Hematopoietic multipotent progenitor cell treated with erythropoietin and hydrocortisone succinate and interleukin-3 and kit ligand, for 6 days (in vitro differentiated cells): ENCODE measurements around the gene EPSTI1.

Source experiments
- DNase-seq: peaks from one replicate; pipeline ENCODE4 v3.0.0-alpha.2; 2015

The EPSTI1 gene

DNA sequence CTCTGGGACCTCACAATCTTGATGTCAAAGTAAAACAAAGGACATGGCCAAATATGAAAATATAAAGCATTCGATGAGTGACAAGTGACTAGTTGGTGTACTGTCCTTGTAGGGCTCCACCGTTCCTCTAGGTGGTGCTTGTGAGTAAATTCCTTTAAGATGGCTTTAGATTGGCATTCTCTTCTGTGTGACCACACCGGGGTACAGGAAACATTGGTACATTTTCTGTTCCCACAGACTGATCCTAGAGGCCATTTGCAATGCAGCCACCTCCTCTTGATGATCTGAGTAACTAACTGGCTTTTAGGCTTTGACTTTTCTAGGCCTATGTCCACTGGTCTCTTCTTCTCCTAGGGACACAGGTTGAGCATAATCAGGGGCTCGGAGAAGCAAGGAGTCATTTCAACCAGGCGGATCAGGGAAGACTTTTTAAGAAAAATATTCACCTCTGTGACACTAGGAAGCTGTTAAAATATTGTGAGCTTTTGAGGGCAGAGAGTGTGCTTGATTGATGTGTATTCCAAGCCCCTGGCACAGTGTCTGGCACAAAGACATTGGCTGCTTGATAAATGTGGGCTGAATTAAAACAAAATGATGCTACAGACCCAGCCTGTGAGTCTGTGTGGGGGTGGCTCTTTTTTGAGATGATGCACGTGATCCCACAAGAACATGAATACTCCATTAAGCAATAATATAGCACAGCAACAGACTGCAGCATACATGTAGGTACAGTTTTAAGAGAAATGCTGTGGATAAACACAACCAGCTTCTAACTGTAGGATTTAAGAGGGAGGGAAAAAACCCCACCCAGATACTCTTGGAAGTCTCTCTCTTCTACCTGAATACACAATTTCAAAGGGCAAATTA lies 21.0 kb downstream of the EPSTI1 start:
- peak; percentile 85 for DNase-seq

- peak; percentile 95 for DNase-seq
Observed at GRCh38 chr13:42969565-42970172, 22.4 kb downstream of the EPSTI1 start.

GRCh38 chr13:42968906-42969305 lies 23.1 kb downstream of the EPSTI1 start:
- no peak for DNase-seq

- no peak for DNase-seq
Observed at GRCh38 chr13:42967660-42968059, 24.4 kb downstream of the EPSTI1 start.

- no peak for DNase-seq
Observed at GRCh38 chr13:42965281-42965680, 26.8 kb downstream of the EPSTI1 start.

GRCh38 chr13:42964761-42965161 lies 27.3 kb downstream of the EPSTI1 start:
- no peak for DNase-seq

DNA sequence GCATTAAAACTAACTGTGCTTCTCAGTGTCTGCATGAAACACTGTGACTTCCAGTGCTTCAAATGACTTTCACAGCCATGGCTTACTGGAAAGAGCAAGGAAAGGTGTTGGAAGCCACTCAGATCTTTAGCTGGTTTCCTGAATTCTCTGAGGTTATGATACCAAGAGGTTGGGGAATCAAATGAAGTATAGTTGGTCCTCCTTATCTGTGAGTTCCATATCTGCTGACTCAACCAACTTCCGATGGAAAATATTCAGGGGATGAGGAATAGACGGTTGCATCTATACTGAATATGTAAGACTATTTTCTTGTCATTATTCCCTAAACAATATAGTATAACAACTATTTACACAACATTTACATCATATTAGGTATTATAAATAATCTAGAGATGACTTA lies 32.4 kb downstream of the EPSTI1 start:
- no peak for DNase-seq

DNA sequence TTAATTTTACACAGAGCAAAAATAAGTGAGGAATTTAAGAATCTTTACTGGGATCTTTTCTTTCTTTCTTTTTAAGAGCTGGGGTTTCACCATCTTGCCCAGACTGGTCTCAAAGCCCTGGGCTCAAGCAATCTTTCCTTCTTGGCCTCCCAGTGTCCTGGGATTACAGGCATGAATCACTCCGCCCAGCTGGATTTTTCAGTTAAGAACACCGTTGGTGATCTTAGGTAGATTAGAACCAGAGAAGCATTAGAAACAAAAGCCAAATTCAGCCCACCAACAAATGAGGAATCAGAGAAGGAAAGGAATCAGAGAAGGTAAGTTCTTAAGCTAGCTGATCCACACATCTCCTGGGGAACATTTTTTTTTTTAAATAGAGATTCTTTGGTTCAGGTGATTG lies 34.2 kb downstream of the EPSTI1 start:
- no peak for DNase-seq

- DNase-seq = no peak
Observed at GRCh38 chr13:42950181-42950580, 41.9 kb downstream of the EPSTI1 start.

DNA sequence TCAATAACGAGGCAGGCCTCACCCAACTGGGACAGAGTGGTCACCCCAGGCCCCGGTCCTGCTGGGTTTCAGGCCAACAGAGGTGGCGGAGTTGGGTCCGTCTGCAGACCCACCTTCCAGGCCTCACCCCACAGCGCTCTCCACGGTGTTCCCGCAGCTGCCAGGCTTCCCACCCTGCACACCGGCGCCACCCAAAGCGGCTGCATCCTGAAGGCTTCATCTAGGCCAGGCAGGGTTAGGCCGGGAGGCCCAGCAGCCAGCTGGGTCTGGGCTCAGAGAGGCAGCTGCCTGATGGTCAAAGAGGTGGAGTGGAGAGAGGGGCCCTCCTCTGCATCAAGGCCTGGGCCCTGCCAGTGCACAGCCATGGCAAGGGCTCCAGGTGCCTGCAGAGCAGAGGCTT lies 44.1 kb downstream of the EPSTI1 start:
- no peak for DNase-seq

GRCh38 chr13:42946927-42947326 lies 45.1 kb downstream of the EPSTI1 start:
- DNase-seq = peak; percentile 35

DNA sequence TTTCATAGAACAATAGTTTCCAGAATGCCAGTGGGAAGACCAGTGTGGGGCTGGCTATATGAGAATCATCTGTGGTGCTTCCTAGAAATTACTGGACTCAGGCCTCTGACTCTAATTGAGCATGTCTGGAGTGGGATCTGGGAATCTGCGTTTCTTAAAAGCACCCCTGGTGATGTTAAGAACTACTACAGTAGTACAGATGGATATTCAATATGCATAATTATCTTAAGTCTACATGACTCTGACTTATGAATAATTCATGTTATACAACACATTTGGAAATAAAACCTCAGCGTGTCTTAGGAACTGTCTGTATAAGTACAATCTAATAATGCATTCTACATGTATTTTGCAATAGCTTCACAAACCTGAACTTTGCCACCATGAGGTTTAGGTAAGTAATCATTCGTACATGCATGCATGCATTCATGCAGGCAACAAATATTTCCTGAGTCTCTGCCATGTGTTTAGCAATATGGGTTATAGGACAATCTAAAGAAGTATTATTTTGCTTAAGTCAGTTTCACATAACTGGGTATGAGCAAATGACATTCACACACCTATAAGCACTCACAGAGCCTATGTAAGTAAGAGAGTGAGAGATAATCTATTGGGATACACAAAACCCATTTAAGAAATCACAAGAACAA lies 62.0 kb downstream of the EPSTI1 start:
- no peak for DNase-seq

GRCh38 chr13:42926555-42926954 lies 65.5 kb downstream of the EPSTI1 start:
- no peak for DNase-seq

DNA sequence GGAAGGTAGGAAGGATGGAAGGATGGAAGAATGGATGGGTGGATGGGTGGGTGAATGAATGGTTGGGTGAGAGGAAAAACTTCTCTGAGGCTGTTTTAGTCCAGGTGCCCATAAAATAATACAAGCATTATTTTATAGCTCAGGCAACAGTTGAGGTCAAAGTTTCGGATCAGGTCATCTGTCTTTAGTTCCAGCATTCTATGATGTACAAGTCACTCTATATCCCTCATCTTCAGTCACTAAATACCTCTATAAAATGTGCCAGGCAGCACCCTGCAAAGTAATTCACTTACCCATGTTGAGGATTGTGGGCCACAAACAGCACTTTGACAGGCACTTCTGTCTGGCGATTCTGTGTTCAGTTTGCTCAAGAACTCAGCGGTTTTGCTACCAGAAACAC lies 66.0 kb downstream of the EPSTI1 start:
- DNase-seq = no peak

- DNase-seq = no peak
Observed at GRCh38 chr13:42925626-42926025, 66.4 kb downstream of the EPSTI1 start.

- no peak for DNase-seq
Observed at GRCh38 chr13:42924344-42924743, 67.7 kb downstream of the EPSTI1 start.

DNA sequence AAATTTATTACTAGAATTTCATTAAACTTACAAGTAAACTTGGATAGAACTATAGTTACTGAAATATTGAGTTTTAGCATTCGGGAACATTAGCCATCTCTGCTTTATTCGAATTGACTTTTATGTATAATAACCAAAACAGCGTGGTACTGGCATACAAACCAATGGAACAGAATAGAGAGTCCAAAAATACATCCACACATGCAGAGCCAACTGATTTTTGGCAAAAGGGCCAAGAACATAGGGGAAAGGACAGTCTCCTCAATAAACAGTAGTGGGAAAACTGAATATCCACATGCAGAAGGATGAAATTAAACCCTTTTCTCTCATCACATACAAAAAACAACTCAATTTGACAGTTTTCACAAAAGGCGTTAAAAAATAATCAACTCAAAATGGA lies 84.3 kb downstream of the EPSTI1 start:
- no peak for DNase-seq

GRCh38 chr13:42906257-42906656 lies 85.8 kb downstream of the EPSTI1 start:
- DNase-seq = no peak

DNA sequence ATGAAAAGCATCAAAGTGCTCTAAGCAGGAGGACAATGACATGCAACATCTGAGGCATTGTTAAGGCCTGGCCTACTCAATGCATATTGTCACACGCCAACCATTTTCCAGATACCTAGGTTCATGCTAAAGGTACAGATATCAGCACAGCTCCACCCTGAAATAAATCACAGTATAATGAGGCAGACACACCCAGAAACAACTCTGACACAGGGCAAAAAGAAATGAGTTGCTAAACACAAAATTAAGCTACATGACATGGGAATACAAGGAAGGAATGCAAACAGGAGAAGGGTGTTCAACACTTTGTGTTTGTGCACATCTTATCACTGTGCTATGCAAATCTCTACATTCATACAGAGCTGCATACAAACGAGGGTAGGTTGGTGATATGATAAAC lies 86.5 kb downstream of the EPSTI1 start:
- DNase-seq = no peak

GRCh38 chr13:42899266-42899665 lies 92.8 kb downstream of the EPSTI1 start:
- DNase-seq = no peak

DNA sequence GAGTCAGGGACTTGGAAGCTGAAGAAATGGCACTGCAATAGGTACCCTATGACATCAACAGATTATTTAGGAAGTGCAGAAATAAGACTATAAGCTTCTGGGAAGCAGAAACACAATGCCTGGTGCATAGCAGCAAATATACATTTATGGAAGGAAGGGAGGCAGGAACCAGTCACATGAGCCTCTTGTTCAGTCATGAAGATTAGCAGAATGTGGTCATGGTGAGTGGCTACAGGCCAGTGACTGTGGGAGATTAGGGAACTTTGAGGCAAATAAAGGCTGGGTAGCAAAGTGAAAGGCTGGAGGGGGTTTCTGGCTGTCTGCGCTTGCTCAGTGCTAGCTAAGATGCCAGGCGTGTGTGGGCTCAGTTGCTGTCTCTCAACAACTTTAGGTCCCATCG lies 96.3 kb downstream of the EPSTI1 start:
- no peak for DNase-seq

DNA sequence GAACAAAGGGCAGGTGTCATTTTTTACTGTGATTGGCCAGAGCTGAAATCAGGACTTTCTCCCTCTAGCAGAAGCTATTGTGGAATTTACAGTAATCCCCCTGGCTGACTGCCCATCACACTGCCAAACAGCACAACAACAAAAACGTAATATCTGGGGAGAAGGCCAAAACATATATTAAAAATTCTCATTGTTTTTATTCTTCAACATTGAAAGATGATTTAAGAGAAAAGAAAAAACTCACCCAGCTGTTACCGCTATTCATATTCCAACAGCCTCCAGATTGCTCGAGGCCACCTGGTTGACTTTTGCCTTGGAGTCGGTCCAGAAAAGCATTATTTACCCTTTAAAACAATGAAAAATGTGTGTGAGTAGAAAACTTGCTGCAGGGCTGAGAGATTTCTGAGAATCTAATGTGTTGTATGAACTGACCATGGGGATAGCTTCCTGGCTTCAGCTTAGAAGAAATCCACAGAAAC lies 97.2 kb downstream of the EPSTI1 start:
- no peak for DNase-seq

DNA sequence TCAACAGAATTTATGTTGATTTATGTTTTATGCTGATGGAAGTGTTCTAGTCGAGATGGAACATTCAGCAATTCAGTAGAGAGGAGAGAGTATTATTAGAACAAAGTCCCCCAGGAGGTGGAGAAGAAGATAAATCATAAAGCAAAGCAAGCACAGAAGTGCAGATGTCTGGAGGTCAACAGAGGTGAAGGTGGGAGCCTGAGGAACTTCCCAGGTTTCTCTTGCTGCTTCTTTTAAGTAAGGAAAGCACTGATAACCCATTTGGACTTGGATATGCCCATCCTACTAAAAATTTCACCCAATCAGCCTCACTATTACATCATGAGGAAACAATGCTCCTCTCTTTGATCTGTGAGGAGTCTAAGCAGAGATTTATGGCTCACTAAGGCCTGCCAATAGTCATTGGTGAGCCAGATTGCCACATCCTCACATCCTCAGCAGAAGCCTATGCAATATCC lies 98.8 kb downstream of the EPSTI1 start:
- DNase-seq = no peak

DNA sequence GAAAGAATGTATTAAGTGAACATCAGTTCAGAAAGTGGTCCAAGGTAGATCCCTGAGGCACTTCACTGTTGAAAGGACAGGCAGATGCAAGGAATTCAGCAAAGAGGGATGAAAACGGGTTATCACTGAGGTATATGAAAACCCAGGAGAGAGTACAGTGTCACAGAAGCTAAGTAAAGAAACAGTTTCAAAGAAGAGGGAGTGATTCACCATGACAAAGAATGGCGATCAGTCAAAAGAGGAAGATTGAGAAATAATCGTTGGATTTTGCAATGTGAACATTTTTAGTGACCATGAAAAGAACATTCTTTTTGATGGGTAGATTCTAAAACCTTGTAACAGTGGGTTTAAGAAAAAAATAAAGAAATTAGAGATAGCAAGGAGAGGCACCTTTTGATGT lies 99.3 kb downstream of the EPSTI1 start:
- DNase-seq = no peak
